HUES48 (cell line): ENCODE results near the gene MAB21L2.
A peak's percentile ranks its signal among the peaks of the same experiment; 100 is the strongest.
"Not testable (repeated sequence)": the region's sequence is repeated elsewhere in the genome, so short reads cannot be mapped to it uniquely, and the experiment has no call there.

Source experiments
- H3K27ac ChIP-seq: one replicate; pipeline ENCODE4 v1.7.0; 2013; ENCODE audit warnings: low read depth, low read length, inconsistent platforms
- H3K27me3 ChIP-seq: 2 replicates; pipeline ENCODE4 v1.6.1; 2013; ENCODE audit warnings: mild to moderate bottlenecking, low read length; ENCODE audit not compliant: control insufficient read depth, insufficient read depth
- H3K36me3 ChIP-seq: 2 replicates; pipeline ENCODE4 v1.6.1; 2013; ENCODE audit warnings: low read length; ENCODE audit not compliant: control insufficient read depth, insufficient read depth
- H3K4me1 ChIP-seq: 2 replicates; pipeline ENCODE4 v1.6.1; 2013; ENCODE audit warnings: mild to moderate bottlenecking, low read length; ENCODE audit not compliant: control insufficient read depth, insufficient read depth
- H3K4me3 ChIP-seq: 2 replicates; pipeline ENCODE4 v1.5.1; 2013; ENCODE audit warnings: mild to moderate bottlenecking, low read depth, low read length
- H3K9ac ChIP-seq: 2 replicates; pipeline ENCODE4 v1.6.1; 2013; ENCODE audit warnings: mild to moderate bottlenecking, low read depth, low read length, moderate library complexity
- H3K9me3 ChIP-seq: 2 replicates; pipeline ENCODE4 v1.6.1; 2013; ENCODE audit warnings: low read length; ENCODE audit not compliant: control insufficient read depth, insufficient read depth

The MAB21L2 gene

DNA sequence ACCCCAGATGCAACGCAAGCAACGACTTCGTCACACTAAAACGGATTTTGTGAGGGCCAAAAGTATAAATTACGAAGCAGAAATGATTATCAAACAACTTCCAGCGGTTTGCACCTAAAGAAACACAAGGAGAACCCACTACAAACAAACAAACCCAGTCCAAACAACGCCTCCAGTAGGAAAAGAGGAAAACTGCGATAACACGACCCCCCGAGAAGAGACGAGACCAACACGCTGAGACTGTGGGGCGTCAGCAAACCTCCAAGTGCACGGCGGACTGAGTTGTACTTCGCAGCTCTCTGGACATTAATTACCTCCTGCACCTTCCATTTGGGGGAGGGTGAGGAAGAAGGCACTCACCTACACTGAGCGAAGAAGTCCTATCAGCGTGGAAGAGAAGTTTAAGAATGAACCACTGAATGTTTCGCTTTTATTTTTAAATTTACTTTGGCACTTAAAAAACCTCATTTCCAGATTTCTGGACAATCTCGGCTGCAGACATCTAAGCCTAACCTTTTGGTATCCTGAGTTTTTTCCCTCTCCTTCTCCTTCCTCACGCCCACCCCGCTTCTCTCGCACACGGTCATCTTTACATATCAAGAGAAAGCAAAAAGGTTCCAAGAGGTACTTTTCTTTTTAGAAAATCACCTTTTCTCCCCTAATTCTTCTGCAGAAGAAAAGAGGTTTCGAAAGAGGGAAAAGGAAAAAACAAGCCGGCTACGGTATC is at the start of gene MAB21L2:
Gene MAB21L2, plus strand, starts transcription at position 6 of the 727 bp plus-strand sequence. CDS start 879 bp downstream, outside the sequence.
- H3K4me3 ChIP-seq, result peak within 1 kb of the TSS; percentile 72

DNA sequence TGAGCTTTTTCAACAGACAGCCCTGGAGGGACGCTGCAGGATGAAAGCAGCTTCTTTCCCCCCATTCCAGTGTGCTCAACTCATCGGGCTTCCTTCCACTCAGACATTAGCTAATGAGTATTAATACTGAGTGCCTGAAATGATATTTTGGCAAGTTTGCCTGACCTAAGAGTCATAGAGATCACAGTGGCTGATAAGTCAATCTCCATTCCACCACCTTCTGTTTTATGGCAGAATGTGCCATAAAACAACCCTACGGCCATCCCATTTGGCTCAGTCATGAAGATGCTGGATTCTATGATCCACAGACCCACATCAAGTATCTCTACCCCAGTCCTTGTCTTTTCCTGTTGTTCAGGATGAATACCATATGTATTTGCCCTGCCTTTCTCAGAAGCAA is 48.3 kb upstream of the MAB21L2 start:
- no peaks in the 10 kb centered on the region for H3K4me1 ChIP-seq
- no peaks in the 10 kb centered on the region for H3K27me3 ChIP-seq
- H3K9me3 ChIP-seq, result no peaks in the 10 kb centered on the region
- no peak overlapping the region for H3K4me3 ChIP-seq
- H3K9ac ChIP-seq, result no peak overlapping the region
- H3K27ac ChIP-seq, result no peak overlapping the region
- H3K36me3 ChIP-seq, result no peaks in the 10 kb centered on the region

More for the DNA sequence above, at the start of gene MAB21L2:
- Histone ChIP-seq H3K9ac (no peak within 1 kb of the TSS), H3K27me3 (peaks cover 87% of the 10 kb centered on the region), H3K36me3 (no peaks in the 10 kb centered on the region), H3K4me1 (peaks cover 48% of the 10 kb centered on the region), H3K27ac (no peak within 1 kb of the TSS), H3K9me3 (no peaks in the 10 kb centered on the region)

DNA sequence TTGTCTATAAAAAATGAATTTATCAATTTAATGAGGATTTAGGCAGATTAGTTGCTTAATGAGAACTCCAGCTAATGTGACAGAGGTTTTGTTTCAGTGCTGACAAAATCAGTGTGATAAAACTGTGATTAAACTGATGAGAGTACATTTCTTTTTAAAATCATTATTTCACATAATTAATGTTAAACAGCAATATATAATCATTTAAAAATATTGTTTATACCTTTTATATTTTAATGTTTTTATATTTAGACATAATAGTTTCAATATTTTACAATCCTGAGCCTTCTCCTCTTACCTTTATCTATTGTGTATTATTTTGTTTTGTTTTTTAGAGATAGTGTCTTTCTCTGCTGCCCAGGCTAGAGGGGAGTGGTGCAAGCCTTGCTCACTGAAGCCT is 47.1 kb upstream of the MAB21L2 start:
- Histone ChIP-seq H3K27ac (no peak overlapping the region), H3K4me1 (peaks cover 6% of the 10 kb centered on the region; the same call in 1 of the 2 replicates), H3K36me3 (no peaks in the 10 kb centered on the region), H3K4me3 (no peak overlapping the region), H3K9ac (no peak overlapping the region), H3K27me3 (no peaks in the 10 kb centered on the region), H3K9me3 (no peaks in the 10 kb centered on the region)

DNA sequence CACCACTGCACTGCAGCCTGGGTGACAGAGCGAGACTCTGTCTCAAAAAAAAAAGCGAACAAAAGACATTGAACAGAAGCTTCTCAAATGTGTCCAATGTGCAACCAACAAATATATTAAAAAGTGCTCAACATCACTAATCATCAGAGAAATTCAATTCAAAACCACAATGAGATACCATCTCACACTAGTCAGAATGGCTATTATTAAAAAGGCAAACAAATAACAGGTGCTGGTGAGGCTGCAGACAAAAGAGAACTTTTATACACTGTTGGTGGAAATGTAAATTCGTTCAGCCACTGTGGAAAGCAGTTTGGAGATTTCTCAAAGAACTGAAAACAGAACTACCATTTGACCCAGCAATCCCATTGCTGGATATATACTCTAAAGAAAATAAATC is 44.0 kb upstream of the MAB21L2 start:
- not testable (repeated sequence) for H3K9ac ChIP-seq, H3K27me3 ChIP-seq, H3K9me3 ChIP-seq, H3K4me3 ChIP-seq, H3K27ac ChIP-seq, H3K36me3 ChIP-seq
- peaks cover 31% of the 10 kb centered on the region for H3K4me1 ChIP-seq

DNA sequence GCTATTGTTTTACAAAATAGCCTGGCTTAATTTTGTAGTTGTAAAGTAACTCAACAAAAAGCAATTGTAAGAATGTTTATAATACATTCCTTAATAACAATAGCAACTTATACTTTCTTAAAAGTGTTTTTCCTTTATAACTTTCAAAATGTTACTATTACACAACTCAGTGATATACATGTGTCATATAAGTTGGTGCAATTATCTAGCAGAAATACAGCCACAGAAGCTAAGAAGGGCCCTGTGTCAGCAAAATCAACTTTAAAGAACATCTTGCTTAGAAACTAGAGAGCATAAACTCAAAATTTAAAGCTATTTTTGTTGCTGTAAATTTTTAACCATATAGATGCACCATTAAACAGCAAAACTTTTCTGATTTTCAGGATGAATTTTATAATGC is 41.4 kb upstream of the MAB21L2 start:
- no peak overlapping the region for H3K9ac ChIP-seq
- H3K4me3 ChIP-seq, result no peak overlapping the region
- H3K36me3 ChIP-seq, result no peaks in the 10 kb centered on the region
- H3K9me3 ChIP-seq, result no peaks in the 10 kb centered on the region
- H3K27me3 ChIP-seq, result no peaks in the 10 kb centered on the region
- H3K4me1 ChIP-seq, result peaks cover 31% of the 10 kb centered on the region
- peak overlapping the region; percentile 79 for H3K27ac ChIP-seq

DNA sequence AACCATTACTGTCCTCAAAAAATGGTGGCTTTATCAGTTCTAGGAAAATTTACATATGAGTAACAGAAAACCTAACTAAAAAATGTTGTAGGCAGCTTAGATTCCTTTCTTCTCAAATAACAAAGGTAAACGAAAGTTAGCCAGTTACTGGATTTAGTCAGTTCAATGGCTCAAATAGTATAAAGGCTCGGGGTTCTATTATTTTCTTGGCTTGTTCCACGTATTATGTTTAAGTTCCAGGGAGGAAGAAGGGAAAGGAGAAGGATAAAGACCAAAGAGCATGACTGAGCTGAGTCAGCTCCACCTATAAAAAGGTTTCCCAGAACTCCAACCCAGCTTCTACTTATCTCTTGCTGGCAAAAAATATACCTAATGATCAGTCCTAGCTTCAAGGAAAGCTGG is 41.0 kb upstream of the MAB21L2 start:
- H3K9me3 ChIP-seq, result no peaks in the 10 kb centered on the region
- H3K27me3 ChIP-seq, result no peaks in the 10 kb centered on the region
- H3K4me1 ChIP-seq, result peaks cover 31% of the 10 kb centered on the region
- peak overlapping the region; percentile 79 for H3K27ac ChIP-seq
- no peak overlapping the region for H3K9ac ChIP-seq
- H3K4me3 ChIP-seq, result no peak overlapping the region
- H3K36me3 ChIP-seq, result no peaks in the 10 kb centered on the region

DNA sequence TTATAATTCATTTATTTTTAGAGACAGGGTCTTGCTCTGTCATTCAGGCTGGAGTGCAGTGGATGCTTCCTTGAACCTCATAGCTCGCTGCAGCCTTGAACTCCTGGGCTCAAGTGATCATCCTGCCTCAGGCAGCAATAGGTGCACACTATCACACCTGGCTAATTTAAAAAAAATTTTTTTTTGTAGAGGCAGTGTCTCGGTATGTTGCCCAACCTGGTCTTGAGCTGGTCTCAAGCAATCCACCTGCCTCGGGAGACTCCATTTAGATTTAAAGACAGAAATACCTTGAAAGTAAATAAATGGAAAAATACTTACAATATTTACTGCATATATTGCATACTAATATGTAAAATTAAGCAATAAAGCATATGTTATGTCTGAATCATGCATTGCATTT is 40.3 kb upstream of the MAB21L2 start:
- H3K27me3 ChIP-seq, result no peaks in the 10 kb centered on the region
- H3K4me1 ChIP-seq, result peaks cover 35% of the 10 kb centered on the region
- no peak overlapping the region for H3K4me3 ChIP-seq
- no peak overlapping the region for H3K9ac ChIP-seq
- H3K9me3 ChIP-seq, result no peaks in the 10 kb centered on the region
- peak overlapping the region; percentile 79 for H3K27ac ChIP-seq
- no peaks in the 10 kb centered on the region for H3K36me3 ChIP-seq

DNA sequence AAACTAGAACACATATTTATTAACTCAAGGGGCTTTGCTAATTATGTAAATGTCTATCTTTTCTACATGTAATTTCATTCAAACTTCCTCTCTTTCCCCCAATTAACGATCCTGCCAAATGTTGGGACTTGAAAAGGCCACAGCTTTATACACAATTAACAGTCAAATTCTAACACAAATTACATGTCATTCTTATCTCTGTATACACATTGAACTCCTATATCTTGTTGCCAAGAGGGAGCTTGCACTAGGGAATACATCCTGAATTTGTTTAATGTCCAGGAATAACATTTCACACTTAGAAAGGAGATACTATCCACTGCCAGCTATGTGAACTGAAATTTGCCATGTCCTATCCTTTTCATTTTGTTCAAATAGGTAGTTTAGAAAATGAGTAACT is 38.9 kb upstream of the MAB21L2 start:
- H3K36me3 ChIP-seq, result no peaks in the 10 kb centered on the region
- peaks cover 44% of the 10 kb centered on the region for H3K4me1 ChIP-seq
- no peaks in the 10 kb centered on the region for H3K9me3 ChIP-seq
- H3K9ac ChIP-seq, result no peak overlapping the region
- no peaks in the 10 kb centered on the region for H3K27me3 ChIP-seq
- no peak overlapping the region for H3K4me3 ChIP-seq
- H3K27ac ChIP-seq, result no peak overlapping the region

DNA sequence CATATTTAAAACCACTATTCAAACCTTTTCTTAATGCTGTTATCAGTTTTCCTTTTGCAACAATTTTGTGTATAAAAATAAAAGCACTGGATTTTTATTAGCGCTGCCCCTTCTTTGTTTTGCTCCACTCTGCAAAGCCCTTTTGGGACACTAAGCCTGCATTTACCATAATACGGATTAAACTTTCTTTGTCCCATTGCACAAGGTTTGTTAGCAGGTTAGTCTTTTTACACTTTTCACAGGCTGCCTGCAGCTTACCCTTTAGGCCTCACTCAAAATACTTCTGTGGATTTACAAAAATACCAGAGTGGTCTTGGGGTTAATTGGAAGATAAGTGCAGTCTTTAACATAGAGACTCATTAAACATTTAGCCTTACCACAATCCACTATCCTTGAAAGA is 35.7 kb upstream of the MAB21L2 start:
- Histone ChIP-seq H3K27ac (peak overlapping the region; percentile 8), H3K27me3 (no peaks in the 10 kb centered on the region), H3K36me3 (no peaks in the 10 kb centered on the region), H3K4me3 (no peak overlapping the region), H3K4me1 (peaks cover 24% of the 10 kb centered on the region), H3K9ac (no peak overlapping the region), H3K9me3 (no peaks in the 10 kb centered on the region)

DNA sequence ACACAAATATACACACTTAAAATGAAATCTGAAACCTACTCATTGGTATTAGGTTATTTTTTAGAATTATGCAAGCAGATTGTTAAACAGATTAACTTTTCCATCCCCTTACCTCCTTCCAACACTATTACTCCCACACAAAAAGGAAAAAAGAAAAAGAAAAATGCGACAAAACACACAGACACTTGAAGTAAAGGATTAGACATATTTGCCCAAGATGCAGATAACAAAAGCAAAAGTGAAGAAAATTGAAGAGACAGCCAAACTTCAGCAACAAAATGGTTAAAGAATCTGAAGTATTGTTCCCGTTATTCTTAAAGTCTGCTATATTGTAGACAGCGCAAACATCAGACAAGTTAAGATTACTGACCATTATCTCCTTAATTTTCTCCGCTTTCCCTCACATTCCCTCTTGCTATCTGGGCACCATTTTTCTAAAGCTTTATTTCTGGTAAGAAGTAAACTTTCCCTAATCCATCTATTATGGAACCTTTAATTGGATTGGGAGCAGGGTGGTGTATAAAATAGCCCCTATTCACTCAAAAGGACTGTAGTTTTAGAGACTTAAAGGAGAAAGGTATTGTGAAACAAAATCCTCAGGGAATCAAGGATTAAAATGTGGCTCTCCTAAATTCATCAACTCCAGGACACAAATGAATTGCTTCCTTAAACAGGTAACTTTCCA is 34.7 kb upstream of the MAB21L2 start:
- H3K9me3 ChIP-seq, result no peaks in the 10 kb centered on the region
- no peak overlapping the region for H3K9ac ChIP-seq
- H3K4me1 ChIP-seq, result peaks cover 14% of the 10 kb centered on the region
- no peak overlapping the region for H3K27ac ChIP-seq
- H3K4me3 ChIP-seq, result no peak overlapping the region
- no peaks in the 10 kb centered on the region for H3K27me3 ChIP-seq
- H3K36me3 ChIP-seq, result no peaks in the 10 kb centered on the region

DNA sequence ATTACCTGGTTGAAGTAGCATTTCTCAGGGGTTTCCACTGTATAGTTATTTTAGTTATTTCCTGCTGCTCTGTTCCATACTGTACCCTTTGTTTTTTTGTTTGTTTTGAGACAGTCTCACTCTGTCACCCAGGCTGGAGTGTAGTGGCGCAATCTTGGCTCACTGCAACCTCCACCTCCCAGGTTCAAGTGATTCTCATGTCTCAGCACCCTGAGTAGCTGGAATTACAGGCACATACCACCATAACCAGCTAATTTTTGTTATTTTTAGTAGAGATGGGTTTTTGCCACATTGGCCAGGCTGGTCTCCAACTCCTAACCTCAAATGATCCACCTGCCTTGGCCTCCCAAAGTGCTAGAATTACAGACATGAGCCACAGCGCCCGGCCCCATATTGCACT is 24.1 kb upstream of the MAB21L2 start:
- not testable (repeated sequence) for H3K36me3 ChIP-seq, H3K4me1 ChIP-seq, H3K9ac ChIP-seq, H3K4me3 ChIP-seq, H3K27me3 ChIP-seq, H3K27ac ChIP-seq, H3K9me3 ChIP-seq
